Suppressor macrophage (primary cell): ENCODE data around the gene SPAG7.

ENCODE experiments used
- DNase-seq, 4 experiments: peaks; one replicate each; pipeline ENCODE4 v3.0.0-alpha.2; 2020 to 2022
- total RNA-seq, 17 experiments: gene quantifications; one replicate each; lab custom pipeline; 2026; ENCODE audit warnings: mixed read lengths in 6 of 17, inconsistent platforms in 3 of 17; lab: John Stamatoyannopoulos, UW

SPAG7 gene, protein sequence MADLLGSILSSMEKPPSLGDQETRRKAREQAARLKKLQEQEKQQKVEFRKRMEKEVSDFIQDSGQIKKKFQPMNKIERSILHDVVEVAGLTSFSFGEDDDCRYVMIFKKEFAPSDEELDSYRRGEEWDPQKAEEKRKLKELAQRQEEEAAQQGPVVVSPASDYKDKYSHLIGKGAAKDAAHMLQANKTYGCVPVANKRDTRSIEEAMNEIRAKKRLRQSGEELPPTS
- total RNA-seq: 24.2 to 57.1 (median 33.1) reads per million in 17 experiments

GRCh38 chr17:4967539-4968485 lies at the start of gene SPAG7:
Gene SPAG7, minus strand, starts transcription at chr17:4967817. Its CDS starts 13 bp downstream, at chr17:4967804.
- peak; percentile 97 to 98 (median 98) for DNase-seq

- DNase-seq: no peak
These were observed 46.7 kb upstream of the SPAG7 start for GRCh38 chr17:5014357-5014756.

- DNase-seq: peak in 2 of 4 experiments; percentile 51 to 73
These were observed 44.3 kb upstream of the SPAG7 start for GRCh38 chr17:5011928-5012327.

DNA sequence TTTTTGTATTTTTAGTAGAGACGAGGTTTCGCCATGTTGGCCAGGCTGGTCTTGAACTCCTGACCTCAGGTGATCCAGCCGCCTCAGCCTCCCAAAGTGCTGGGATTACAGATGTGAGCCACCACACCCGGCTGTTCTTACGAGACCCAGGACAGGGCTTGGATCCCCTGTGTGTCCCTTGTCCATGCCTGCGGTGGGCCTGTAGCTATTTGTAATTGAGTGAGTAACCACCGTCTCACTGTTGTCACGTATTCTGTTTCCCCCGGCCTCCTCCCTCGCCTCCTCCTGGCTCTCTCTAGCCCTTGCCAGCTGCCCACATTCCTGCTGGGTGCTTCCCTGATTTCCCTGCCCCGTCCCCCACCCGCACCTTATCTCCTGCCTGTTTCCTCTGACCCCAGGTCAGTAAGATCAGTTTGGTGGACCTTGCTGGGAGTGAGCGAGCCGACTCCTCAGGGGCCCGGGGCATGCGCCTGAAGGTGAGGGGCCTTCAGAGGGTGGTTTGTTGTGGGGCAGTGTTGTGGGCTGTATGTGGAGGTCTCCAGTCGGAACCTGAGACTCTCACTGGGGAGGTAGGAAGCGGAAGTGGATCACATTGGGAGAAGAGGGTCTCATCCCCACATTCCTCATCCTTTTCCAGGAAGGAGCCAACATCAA lies 35.7 kb upstream of the SPAG7 start:
- no peak for DNase-seq

- DNase-seq: no peak
These were observed 34.6 kb upstream of the SPAG7 start for GRCh38 chr17:5002121-5002788.

GRCh38 chr17:5000237-5000639 lies 32.6 kb upstream of the SPAG7 start:
- DNase-seq: no peak

DNA sequence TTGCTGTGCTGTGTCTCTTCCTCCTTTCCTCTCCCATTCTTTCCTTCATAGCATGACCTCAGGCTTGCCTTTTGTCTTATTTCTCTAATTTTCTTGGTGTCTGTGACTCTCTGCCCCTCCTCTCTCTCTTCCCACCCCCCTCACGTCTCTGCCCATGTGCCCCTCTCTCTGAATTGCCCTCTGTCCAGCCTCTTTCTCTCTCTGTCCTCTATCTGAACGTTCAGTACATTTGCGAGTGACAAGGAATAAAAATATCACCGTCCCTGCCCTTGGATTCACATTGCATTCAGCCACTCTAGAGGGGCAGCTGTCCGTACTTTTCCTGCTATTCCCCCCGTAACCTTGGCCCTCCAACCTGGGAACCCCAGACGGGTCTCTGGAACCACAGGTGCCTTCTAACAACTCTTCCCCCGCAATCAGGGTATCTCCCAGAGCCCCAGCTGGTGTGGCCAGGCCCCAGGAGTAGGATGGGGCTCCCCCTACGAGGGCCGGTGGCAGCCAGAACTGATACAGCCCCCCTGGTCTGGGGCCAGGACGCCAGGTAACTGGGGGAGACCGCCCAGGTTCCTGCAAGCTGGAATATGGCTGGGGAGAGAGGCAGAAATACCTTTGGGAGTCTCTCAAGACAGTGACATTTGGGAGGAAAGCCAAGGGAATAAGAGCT lies 31.9 kb upstream of the SPAG7 start:
- no peak for DNase-seq

GRCh38 chr17:4998732-4999429 lies 31.3 kb upstream of the SPAG7 start:
- DNase-seq: peak in 2 of 4 experiments; percentile 15 to 21

GRCh38 chr17:4998027-4998731 lies 30.6 kb upstream of the SPAG7 start:
- no peak for DNase-seq

DNA sequence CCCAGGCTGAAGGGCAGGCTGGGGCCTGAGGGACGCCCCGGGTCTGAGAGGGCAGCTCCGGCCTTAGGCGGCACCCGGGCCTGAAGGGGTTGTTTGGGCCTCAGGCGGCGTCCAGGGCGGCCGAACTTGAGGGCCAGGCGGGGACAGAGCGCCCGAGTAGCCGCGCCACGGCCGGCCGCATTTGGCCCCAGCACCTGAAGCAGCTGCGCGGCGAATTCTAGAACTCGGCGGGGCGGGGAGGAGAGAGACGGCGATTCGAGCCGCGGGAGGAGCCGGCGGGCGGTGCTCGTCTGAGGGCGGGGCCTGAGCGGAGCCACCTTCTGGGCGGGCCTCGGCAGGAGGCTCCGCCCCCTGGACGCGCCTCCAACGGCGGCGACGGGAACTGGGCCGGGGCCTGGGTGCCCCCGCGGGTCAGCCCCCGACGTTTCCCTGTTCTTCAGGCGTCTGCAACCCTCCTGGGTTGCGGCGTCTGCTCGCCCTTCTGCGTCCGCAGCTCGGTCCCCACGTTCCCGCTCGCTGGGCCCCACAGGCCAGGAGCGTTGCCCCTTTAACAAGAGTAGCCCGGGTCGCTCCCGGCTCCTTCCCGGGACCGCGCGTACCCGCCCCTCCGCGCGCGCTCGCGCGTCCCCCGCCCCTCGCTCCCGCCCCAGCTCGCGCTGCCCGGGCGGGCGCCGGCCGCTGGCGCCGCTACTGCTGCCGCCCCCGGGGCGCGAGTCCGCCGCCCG lies 29.8 kb upstream of the SPAG7 start, which contains the start of the genes INCA1 and KIF1C:
Gene INCA1 (minus strand): TSS at position 221 of the 725 bp plus-strand sequence. CDS start 3,085 bp downstream, outside the sequence.
Gene KIF1C (plus strand): TSS at position 649 of the 725 bp plus-strand sequence. CDS start 2,297 bp downstream, outside the sequence.
- DNase-seq: peak; percentile 93 to 97 (median 95)

- no peak for DNase-seq
These were observed 26.5 kb upstream of the SPAG7 start for GRCh38 chr17:4994081-4994595.

DNA sequence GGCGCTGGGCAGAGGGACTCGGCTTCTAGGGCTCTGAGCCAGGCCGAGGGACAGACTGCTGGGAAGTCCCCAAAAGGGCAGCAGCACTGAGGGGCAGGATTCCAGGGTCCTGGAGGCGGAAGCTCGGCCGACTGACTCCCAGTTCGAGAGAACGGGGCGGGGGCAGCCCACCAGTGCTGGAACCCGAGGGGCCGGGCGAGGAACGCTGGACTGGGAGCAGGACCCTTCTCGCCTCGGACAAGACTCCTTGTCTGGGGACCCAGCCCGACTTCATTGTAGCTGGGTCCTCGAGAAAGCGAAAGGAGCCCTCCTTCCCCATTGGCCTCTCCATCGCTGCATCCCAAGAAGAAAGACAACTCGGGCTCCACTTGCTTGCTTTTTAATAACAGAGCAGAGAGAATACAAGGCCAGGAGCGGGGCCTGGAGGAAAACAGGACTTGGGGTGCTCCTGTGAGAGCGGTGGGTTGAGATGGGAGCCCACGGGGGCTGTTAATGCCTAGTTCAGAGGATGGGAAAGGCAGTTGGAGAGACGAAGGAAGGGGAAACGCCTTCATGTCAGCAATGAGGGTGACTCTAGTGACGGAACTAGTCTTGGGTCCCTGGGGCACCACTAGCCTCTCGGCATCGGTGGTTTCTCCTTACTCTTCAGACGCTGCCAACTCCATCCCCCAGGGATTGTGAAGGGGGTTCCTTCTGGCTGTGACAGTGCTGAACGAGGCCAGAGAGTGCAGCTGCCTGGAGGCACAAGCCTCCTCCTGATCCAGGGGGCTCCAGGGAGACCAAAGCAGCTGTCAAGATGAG lies 20.4 kb upstream of the SPAG7 start:
- peak in 3 of 4 experiments; percentile 38 to 42 (median 38) for DNase-seq

- peak; percentile 78 to 94 (median 86) for DNase-seq
These were observed 19.5 kb upstream of the SPAG7 start, which contains the start of gene CAMTA2 for GRCh38 chr17:4986951-4987766. Gene CAMTA2, minus strand, starts transcription at chr17:4987675. Its CDS starts 1,453 bp downstream, at chr17:4986222.

DNA sequence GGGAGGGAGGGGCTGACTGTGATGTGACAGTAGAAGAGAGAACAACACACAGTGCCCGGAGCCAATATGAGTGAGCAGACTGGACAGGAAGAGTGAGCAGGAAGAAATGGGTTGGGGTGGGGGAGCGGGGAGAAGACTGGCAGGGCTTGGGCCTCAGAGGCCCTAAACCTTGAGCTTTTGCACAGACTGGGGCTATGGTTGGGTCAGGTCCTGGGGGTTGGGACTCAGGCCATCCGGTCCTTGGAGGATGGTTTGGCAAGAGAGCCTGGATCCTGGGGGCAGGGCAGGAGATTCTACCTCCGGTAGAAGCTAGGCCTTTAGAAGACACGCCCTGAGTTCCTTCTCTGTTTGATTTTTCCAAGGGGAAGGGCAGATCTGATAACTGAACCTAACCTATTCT lies 18.8 kb upstream of the SPAG7 start:
- peak in 3 of 4 experiments; percentile 29 to 41 (median 39) for DNase-seq

GRCh38 chr17:4982305-4982704 lies 14.7 kb upstream of the SPAG7 start:
- peak in 2 of 4 experiments; percentile 40 to 44 for DNase-seq

DNA sequence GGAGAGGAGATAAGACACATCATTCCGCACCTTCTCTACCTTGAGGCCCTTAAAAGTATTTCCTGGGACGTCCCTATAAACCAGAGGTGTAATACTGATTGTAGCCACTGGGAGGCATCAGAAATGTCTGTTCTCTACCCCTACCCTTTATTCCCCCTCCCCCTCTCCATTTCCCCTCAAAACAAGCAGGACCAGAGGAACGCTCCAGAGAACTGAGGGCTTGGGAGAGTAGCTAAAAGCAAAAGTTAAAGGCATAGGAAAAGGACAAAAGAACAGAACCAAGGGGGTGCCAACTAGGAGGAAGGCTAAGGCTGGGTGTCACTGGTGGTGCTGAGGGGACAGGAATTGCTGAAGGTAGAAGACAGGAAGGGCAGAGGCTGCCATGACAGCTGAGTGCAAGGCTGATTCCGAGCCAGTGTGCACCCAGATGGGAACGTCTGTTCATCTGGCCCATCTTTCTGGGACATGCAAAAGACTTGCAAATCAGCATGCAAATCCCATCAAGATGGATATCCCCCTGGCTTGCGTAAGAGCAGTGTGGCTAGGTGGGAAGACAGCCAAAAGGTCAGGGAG lies 13.1 kb upstream of the SPAG7 start:
- DNase-seq: peak; percentile 34 to 61 (median 50)

- DNase-seq: peak; percentile 58 to 84 (median 78)
These were observed 11.1 kb upstream of the SPAG7 start for GRCh38 chr17:4978726-4979125.
